ENCODE data around the gene ERBB4.

- TF ChIP-seq CTCF (IDR thresholded peaks at IDR 0.05) (no peak), POLR2A (IDR thresholded peaks at IDR 0.05) (no peak)
Observed at GRCh38 chr2:211349031-211349430, 1189.6 kb downstream of the ERBB4 start.

All from uterus (tissue), 2 donors.